ENCODE results near the gene PFDN2.

The PFDN2 gene

GRCh38 chr1:161138431-161138830, 20.6 kb upstream of the PFDN2 start:
- TF ChIP-seq ZNF629 (tag by site-specific recombination; IDR thresholded peaks at IDR 0.05) (no peak), KLF16 (tag by site-specific recombination; IDR thresholded peaks at IDR 0.05) (no peak), ZNF76 (tag by site-specific recombination; IDR thresholded peaks at IDR 0.05; ENCODE audit: borderline replicate concordance, low read depth) (no peak), ZNF146 (tag by site-specific recombination; IDR thresholded peaks at IDR 0.05) (no peak), ZNF624 (tag by site-specific recombination; IDR thresholded peaks at IDR 0.05) (no peak), SP7 (tag by site-specific recombination; IDR thresholded peaks at IDR 0.05) (no peak), ZNF292 (tag by site-specific recombination; IDR thresholded peaks at IDR 0.05; ENCODE audit: borderline replicate concordance, low read depth) (no peak), ZNF626 (tag by site-specific recombination; IDR thresholded peaks at IDR 0.05) (no peak), ZNF140 (tag by site-specific recombination; IDR thresholded peaks at IDR 0.05) (no peak), ZNF16 (tag by site-specific recombination; IDR thresholded peaks at IDR 0.05; ENCODE audit: low read depth) (no peak), ZNF544 (tag by site-specific recombination; IDR thresholded peaks at IDR 0.05) (no peak), ZFP3 (tag by site-specific recombination; IDR thresholded peaks at IDR 0.05; ENCODE audit: low read depth) (no peak), ZNF658 (tag by site-specific recombination; IDR thresholded peaks at IDR 0.05) (no peak), ZNF521 (tag by site-specific recombination; IDR thresholded peaks at IDR 0.05) (no peak)
- Histone ChIP-seq H3K9me3 (ENCODE audit: control insufficient read depth, insufficient read depth, low read depth, low read length) (no peaks in the 10 kb centered on the region), H3K4me1 (ENCODE audit: control insufficient read depth, insufficient read depth, low read length) (no peaks in the 10 kb centered on the region), H3K36me3 (ENCODE audit: control insufficient read depth in 2 of 2, insufficient read depth in 1 of 2, low read length in 2 of 2) (peaks cover 0 to 7% of the 10 kb centered on the region in 2 experiments; a peak in 2 of 3 replicates), H3K27ac (ENCODE audit: extremely low read depth, low read depth, low read length) (no peak overlapping the region), H3K4me3 (ENCODE audit: low read depth, low read length) (no peak overlapping the region)
- POLR2A ChIA-PET, result interaction anchor here (1.1 kb wide), 1 partner anchor 21 kb away, joined by 3 read pairs; the partner anchor contains the start of genes NIT1 and PFDN2
- CTCF ChIA-PET, result interaction anchor here (0.6 to 3.2 kb wide), 12 partner anchors 9 to 296 kb away, joined by 3 to 21 read pairs (median 4); partner anchors contain the start of gene KLHDC9

- Histone ChIP-seq H3K4me3 (ENCODE audit: low read depth, low read length) (no peak overlapping the region), H3K4me1 (ENCODE audit: control insufficient read depth, insufficient read depth, low read length) (no peaks in the 10 kb centered on the region), H3K27ac (ENCODE audit: extremely low read depth, low read depth, low read length) (no peak overlapping the region), H3K36me3 (ENCODE audit: control insufficient read depth in 2 of 2, insufficient read depth in 1 of 2, low read length in 2 of 2) (peaks cover 0 to 7% of the 10 kb centered on the region in 2 experiments; a peak in 2 of 3 replicates), H3K9me3 (ENCODE audit: control insufficient read depth, insufficient read depth, low read depth, low read length) (no peaks in the 10 kb centered on the region)
- TF ChIP-seq ZNF114 (tag by site-specific recombination; IDR thresholded peaks at IDR 0.05), result no peak
- TF ChIP-seq ZNF513 (tag by site-specific recombination; IDR thresholded peaks at IDR 0.05), result no peak
- no peak for TF ChIP-seq ZNF157 (tag by site-specific recombination; IDR thresholded peaks at IDR 0.05)
- no peak for TF ChIP-seq PRDM6 (tag by site-specific recombination; IDR thresholded peaks at IDR 0.05)
- no peak for TF ChIP-seq ZNF19 (tag by site-specific recombination; IDR thresholded peaks at IDR 0.05; ENCODE audit: low read depth)
- ChIA-PET POLR2A (interaction anchor here (0.5 to 1.3 kb wide), 3 partner anchors 15 to 21 kb away, joined by 3 to 4 read pairs (median 3); partner anchors contain the start of genes NIT1 and PFDN2), CTCF (interaction anchor here (0.6 to 3.2 kb wide), 8 partner anchors 9 to 295 kb away, joined by 3 to 21 read pairs (median 4); partner anchors contain the start of gene KLHDC9)
Measured at GRCh38 chr1:161137881-161138280, 20.0 kb upstream of the PFDN2 start.

- peak overlapping the region; percentile 91 for H3K27ac ChIP-seq (ENCODE audit: extremely low read depth, low read depth, low read length)
- CTCF ChIA-PET, result interaction anchor here (0.9 to 1.9 kb wide), 4 partner anchors 14 to 36 kb away, joined by 3 to 6 read pairs (median 4); no protein-coding TSS in a partner anchor
- peaks cover 0 to 27% of the 10 kb centered on the region in 2 experiments; a peak in 2 of 3 replicates for H3K36me3 ChIP-seq (ENCODE audit: control insufficient read depth in 2 of 2, insufficient read depth in 1 of 2, low read length in 2 of 2)
- peak; percentile 11 for TF ChIP-seq ZBTB17 (tag by site-specific recombination; IDR thresholded peaks at IDR 0.05)
- TF ChIP-seq HOXC10 (CRISPR knock-in tag; IDR thresholded peaks at IDR 0.05), result no peak
- 0 out of 2 replicates have a peak, but pooled peaks have one; percentile 13 for TF ChIP-seq ZNF24 (tag by site-specific recombination; IDR thresholded peaks at IDR 0.05)
- TF ChIP-seq ZNF404 (tag by site-specific recombination; IDR thresholded peaks at IDR 0.05), result no peak
- 0 out of 2 replicates have a peak, but pooled peaks have one; percentile 0 for TF ChIP-seq KLF16 (tag by site-specific recombination; IDR thresholded peaks at IDR 0.05)
- TF ChIP-seq ZNF629 (tag by site-specific recombination; IDR thresholded peaks at IDR 0.05), result no peak
- peak; percentile 38; the same call in 1 of the 2 replicates for TF ChIP-seq ZNF513 (tag by site-specific recombination; IDR thresholded peaks at IDR 0.05)
Measured at GRCh38 chr1:161133220-161133740, 15.4 kb upstream of the PFDN2 start.

More at GRCh38 chr1:161133220-161133740, 15.4 kb upstream of the PFDN2 start:
- Histone ChIP-seq H3K4me1 (ENCODE audit: control insufficient read depth, insufficient read depth, low read length) (0 out of 2 replicates have a peak, but pooled peaks cover 2% of the 10 kb centered on the region), H3K4me3 (ENCODE audit: low read depth, low read length) (peak overlapping the region; percentile 84), H3K9me3 (ENCODE audit: control insufficient read depth, insufficient read depth, low read depth, low read length) (no peaks in the 10 kb centered on the region)
- POLR2A ChIA-PET, result interaction anchor here (0.6 to 3.8 kb wide), 14 partner anchors 8 to 693 kb away, joined by 3 to 28 read pairs (median 6); partner anchors contain the start of genes NIT1, PFDN2, PPOX and TOMM40L

Data from HEK293 (cell line).